AG04450 (cell line): ENCODE results near the gene PHOSPHO1. TPM values are rescaled to one million over a fixed set of nuclear protein-coding genes. Genes with fewer than 3 reads are reported as not detected.
"Not testable (repeated sequence)": the region's sequence is repeated elsewhere in the genome, so short reads cannot be mapped to it uniquely, and the experiment has no call there.

Source experiments
- CTCF ChIA-PET: fragments of 300-600, 350-600 bp; formaldehyde crosslinking; extraction: SDS; loops from one replicate; lab custom pipeline; 2022; ENCODE audit warnings: antibody characterized with exemption, inconsistent platforms; lab: Charles Lee
- POLR2A ChIA-PET: fragments of 350-600 bp; formaldehyde crosslinking; extraction: SDS; loops from one replicate; lab custom pipeline; 2021; ENCODE audit warnings: antibody characterized with exemption, inconsistent platforms; lab: Yijun Ruan, JAX
- DNase-seq: peaks from one replicate; pipeline ENCODE4 v3.0.0-alpha.2; 2011; ENCODE audit warnings: low read depth, low spot score
- H3K27ac ChIP-seq: one replicate; pipeline ENCODE4 v1.5.1; 2012; ENCODE audit warnings: low read depth, low read length, control low read depth
- H3K27me3 ChIP-seq: one replicate; pipeline ENCODE4 v1.6.0; 2012; ENCODE audit warnings: low read length; ENCODE audit not compliant: control insufficient read depth, insufficient read depth
- H3K4me3 ChIP-seq: 2 replicates; pipeline ENCODE4 v1.5.1; 2011; ENCODE audit warnings: mild to moderate bottlenecking, low read depth, low read length, control low read depth
- H3K9me3 ChIP-seq: 2 replicates; pipeline ENCODE4 v1.5.1; 2012; ENCODE audit warnings: low read length; ENCODE audit not compliant: control insufficient read depth, insufficient read depth
- CTCF ChIP-seq: IDR thresholded peaks from 2 replicates; pipeline ENCODE4 v1.5.1; 2011; ENCODE audit warnings: low read depth, low read length, control low read depth, inconsistent platforms
- polyA minus RNA-seq: library from RNA; depleted of rRNA, polyadenylated mRNA; stranded (reverse); fragments of >200 nt; gene quantifications from 2 replicates; pipeline ENCODE4 v1.2.3, GENCODE V29; 2011; rRNA and poly(A)+ RNA removed
- polyA plus RNA-seq: library from polyadenylated mRNA; depleted of rRNA; stranded (reverse); fragments of >200 nt; gene quantifications from 2 replicates; pipeline ENCODE4 v1.2.3, GENCODE V29; 2011; rRNA removed

PHOSPHO1 gene
- polyA plus RNA-seq (0.05 and 0.09 TPM in 2 replicates), polyA minus RNA-seq (0.30 TPM in 1 of 2 replicates, not detected in the other)

- DNase-seq = peak; percentile 30
- TF ChIP-seq CTCF = no peak
- ChIA-PET POLR2A (no interaction called here), CTCF (interaction anchor here (0.6 kb wide), 1 partner anchor 92 kb away, joined by 3 read pairs; no protein-coding TSS in a partner anchor)
- H3K27ac ChIP-seq = no peak within 1 kb of the TSS
- H3K27me3 ChIP-seq = peaks cover 25% of the 10 kb centered on the region
- H3K9me3 ChIP-seq = no peaks in the 10 kb centered on the region; the same call in 1 of the 2 replicates
- peak within 1 kb of the TSS; percentile 68 for H3K4me3 ChIP-seq
Measured at GRCh38 chr17:49230636-49231562, at the start of gene PHOSPHO1. Gene PHOSPHO1, minus strand, starts transcription at chr17:49230787. Its CDS starts 4,096 bp downstream, at chr17:49226691.

- ChIA-PET POLR2A (no interaction called here), CTCF (interaction anchor here (2.1 kb wide), 1 partner anchor 11 kb away, joined by 6 read pairs; no protein-coding TSS in a partner anchor)
- DNase-seq = no peak
- H3K27me3 ChIP-seq = no peaks in the 10 kb centered on the region
- no peak overlapping the region for H3K27ac ChIP-seq
- H3K4me3 ChIP-seq = no peak overlapping the region
- peaks cover 12% of the 10 kb centered on the region for H3K9me3 ChIP-seq
- TF ChIP-seq CTCF = no peak
Measured at GRCh38 chr17:49280061-49280460, 49.5 kb upstream of the PHOSPHO1 start.

GRCh38 chr17:49279263-49280015 is 48.9 kb upstream of the PHOSPHO1 start:
- H3K27me3 ChIP-seq, H3K27ac ChIP-seq, DNase-seq, H3K4me3 ChIP-seq, POLR2A ChIA-PET: not testable (repeated sequence)
- peaks cover 12% of the 10 kb centered on the region for H3K9me3 ChIP-seq
- CTCF ChIA-PET = interaction anchor here (0.7 to 2.1 kb wide), 2 partner anchors 10 to 12 kb away, joined by 4 to 6 read pairs; no protein-coding TSS in a partner anchor

- ChIA-PET CTCF (no interaction called here), POLR2A (no interaction called here)
- no peak for DNase-seq
- TF ChIP-seq CTCF = no peak
- no peak overlapping the region for H3K27ac ChIP-seq
- no peak overlapping the region for H3K4me3 ChIP-seq
- H3K27me3 ChIP-seq = no peaks in the 10 kb centered on the region
- peaks cover 12% of the 10 kb centered on the region for H3K9me3 ChIP-seq
Measured at GRCh38 chr17:49278076-49278475, 47.5 kb upstream of the PHOSPHO1 start.

- Histone ChIP-seq H3K4me3 (no peak overlapping the region), H3K27me3 (no peaks in the 10 kb centered on the region), H3K9me3 (peaks cover 12% of the 10 kb centered on the region), H3K27ac (no peak overlapping the region)
- TF ChIP-seq CTCF = no peak
- DNase-seq = no peak
- ChIA-PET CTCF (no interaction called here), POLR2A (no interaction called here)
Measured at GRCh38 chr17:49277638-49278037, 47.1 kb upstream of the PHOSPHO1 start.

GRCh38 chr17:49275981-49276380 is 45.4 kb upstream of the PHOSPHO1 start:
- H3K27me3 ChIP-seq, H3K27ac ChIP-seq, POLR2A ChIA-PET, H3K4me3 ChIP-seq, H3K9me3 ChIP-seq, CTCF ChIA-PET, DNase-seq: not testable (repeated sequence)
